H9 (cell line): Measurements from ENCODE around the gene VKORC1. TPM values are rescaled to one million over a fixed set of nuclear protein-coding genes. Genes with fewer than 3 reads are reported as not detected.

Source experiments
- DNase-seq: peaks from one replicate; pipeline ENCODE4 v3.0.0-alpha.2; 2017
- H2AFZ ChIP-seq: one replicate; pipeline ENCODE4 v1.6.1; 2013; ENCODE audit warnings: mild to moderate bottlenecking, low read length, control low read depth, moderate library complexity
- H2AK5ac ChIP-seq: 2 replicates; pipeline ENCODE4 v1.6.1; 2013; ENCODE audit warnings: low read length, control low read depth, mixed read lengths; ENCODE audit not compliant: insufficient read length
- H2BK120ac ChIP-seq: one replicate; pipeline ENCODE4 v1.6.1; 2013; ENCODE audit warnings: low read depth, mild to moderate bottlenecking, low read length, control low read depth, inconsistent platforms; ENCODE audit not compliant: poor library complexity, severe bottlenecking
- H2BK12ac ChIP-seq: 2 replicates; pipeline ENCODE4 v1.6.1; 2013; ENCODE audit warnings: low read length, control low read depth, mixed read lengths, low read depth; ENCODE audit not compliant: insufficient read length
- H2BK15ac ChIP-seq: 2 replicates; pipeline ENCODE4 v1.6.1; 2013; ENCODE audit warnings: low read depth, low read length, control low read depth
- H2BK20ac ChIP-seq: one replicate; pipeline ENCODE4 v1.6.1; 2013; ENCODE audit warnings: low read depth, mild to moderate bottlenecking, low read length, control low read depth, inconsistent platforms; ENCODE audit not compliant: poor library complexity, severe bottlenecking
- H2BK5ac ChIP-seq: 2 replicates; pipeline ENCODE4 v1.6.1; 2013; ENCODE audit warnings: low read length, control low read depth, mixed read lengths; ENCODE audit not compliant: insufficient read length
- H3K14ac ChIP-seq: 2 replicates; pipeline ENCODE4 v1.6.1; 2013; ENCODE audit warnings: low read length, control low read depth; ENCODE audit not compliant: insufficient read depth
- H3K18ac ChIP-seq: 2 replicates; pipeline ENCODE4 v1.6.1; 2013; ENCODE audit warnings: low read depth, mild to moderate bottlenecking, mixed read lengths, low read length, control low read depth; ENCODE audit not compliant: insufficient read length
- H3K23ac ChIP-seq: 2 replicates; pipeline ENCODE4 v1.6.1; 2013; ENCODE audit warnings: low read length, control low read depth, mixed read lengths, low read depth; ENCODE audit not compliant: insufficient read length
- H3K23me2 ChIP-seq: 2 replicates; pipeline ENCODE4 v1.6.1; 2013; ENCODE audit warnings: low read depth, mild to moderate bottlenecking, mixed read lengths, low read length, control low read depth; ENCODE audit not compliant: insufficient read length, poor library complexity, severe bottlenecking
- H3K27ac ChIP-seq: 2 replicates; pipeline ENCODE4 v1.5.1; 2013; ENCODE audit warnings: low read length, control low read depth, mixed read lengths, low read depth; ENCODE audit not compliant: insufficient read length
- H3K27me3 ChIP-seq: 2 replicates; pipeline ENCODE4 v1.6.1; 2013; ENCODE audit warnings: low read length, control low read depth, inconsistent platforms; ENCODE audit not compliant: insufficient read depth
- H3K4ac ChIP-seq: 2 replicates; pipeline ENCODE4 v1.6.1; 2013; ENCODE audit warnings: low read depth, mild to moderate bottlenecking, control low read depth, inconsistent platforms, low read length, moderate library complexity
- H3K4me1 ChIP-seq: 2 replicates; pipeline ENCODE4 v1.6.1; 2013; ENCODE audit warnings: low read length, control low read depth, inconsistent platforms; ENCODE audit not compliant: insufficient read depth
- H3K4me2 ChIP-seq: 2 replicates; pipeline ENCODE4 v1.6.1; 2013; ENCODE audit warnings: low read length, control low read depth, mixed read lengths; ENCODE audit not compliant: insufficient read length, insufficient read depth
- H3K56ac ChIP-seq: 2 replicates; pipeline ENCODE4 v1.6.1; 2013; ENCODE audit warnings: low read depth, mild to moderate bottlenecking, mixed read lengths, low read length, control low read depth; ENCODE audit not compliant: insufficient read length
- H3K79me1 ChIP-seq: 2 replicates; pipeline ENCODE4 v1.6.1; 2013; ENCODE audit warnings: low read depth, mild to moderate bottlenecking, moderate library complexity, low read length, control low read depth, inconsistent platforms; ENCODE audit not compliant: insufficient read depth, poor library complexity, severe bottlenecking
- H3K79me2 ChIP-seq: 2 replicates; pipeline ENCODE4 v1.6.1; 2013; ENCODE audit warnings: low read length, control low read depth, inconsistent platforms; ENCODE audit not compliant: insufficient read depth
- H3K9ac ChIP-seq: 2 replicates; pipeline ENCODE4 v1.6.1; 2013; ENCODE audit warnings: low read length, control low read depth, mixed read lengths; ENCODE audit not compliant: insufficient read length; ENCODE audit errors: extremely low read depth
- H3K9me3 ChIP-seq: one replicate; pipeline ENCODE4 v1.6.1; 2013; ENCODE audit warnings: low read depth, low read length, inconsistent platforms; ENCODE audit not compliant: control insufficient read depth
- H3T11ph ChIP-seq: one replicate; pipeline ENCODE4 v1.6.1; 2013; ENCODE audit warnings: mild to moderate bottlenecking, low read length, control low read depth, inconsistent platforms
- H4K20me1 ChIP-seq: one replicate; pipeline ENCODE4 v1.6.1; 2013; ENCODE audit not compliant: control insufficient read depth, insufficient read length, insufficient read depth
- H4K5ac ChIP-seq: 2 replicates; pipeline ENCODE4 v1.6.1; 2013; ENCODE audit warnings: low read depth, mild to moderate bottlenecking, mixed read lengths, low read length, control low read depth; ENCODE audit not compliant: insufficient read length
- H4K8ac ChIP-seq: replicated peaks from 2 replicates; pipeline ENCODE4 v1.6.1; 2013; ENCODE audit warnings: low read length, control low read depth, mixed read lengths, low read depth; ENCODE audit not compliant: insufficient read length
- H4K91ac ChIP-seq: 2 replicates; pipeline ENCODE4 v1.6.1; 2013; ENCODE audit warnings: low read depth, mild to moderate bottlenecking, moderate library complexity, mixed read lengths, low read length, control low read depth; ENCODE audit not compliant: insufficient read length
- H3K27ac Mint-ChIP-seq, 3 experiments: 2 replicates in 2 of 3; 3 replicates in 1 of 3; pipeline ENCODE4 v1.8.0; 2020 to 2021; ENCODE audit warnings: mixed read lengths in 3 of 3, mild to moderate bottlenecking in 1 of 3, moderate library complexity in 1 of 3
- H3K27me3 Mint-ChIP-seq: 2 replicates; pipeline ENCODE4 v1.8.0; 2021; ENCODE audit warnings: low read depth, mild to moderate bottlenecking, moderate library complexity, mixed read lengths
- H3K36me3 Mint-ChIP-seq, 3 experiments: 2 replicates in 2 of 3; 3 replicates in 1 of 3; pipeline ENCODE4 v1.8.0; 2020 to 2021; ENCODE audit warnings: low read depth in 3 of 3, mixed read lengths in 3 of 3; ENCODE audit not compliant: insufficient read depth in 1 of 3
- H3K4me1 Mint-ChIP-seq, 2 experiments: 2 replicates each; pipeline ENCODE4 v1.8.0; 2020; ENCODE audit warnings: mixed read lengths in 2 of 2
- H3K4me3 Mint-ChIP-seq, 2 experiments: 2 replicates in 1 of 2; 3 replicates in 1 of 2; pipeline ENCODE4 v1.8.0; 2020 to 2021; ENCODE audit warnings: mild to moderate bottlenecking in 2 of 2, mixed read lengths in 2 of 2, moderate library complexity in 1 of 2
- H3K9me3 Mint-ChIP-seq, 2 experiments: 2 replicates in 1 of 2; 3 replicates in 1 of 2; pipeline ENCODE4 v1.8.0; 2020; ENCODE audit warnings: mild to moderate bottlenecking in 2 of 2, mixed read lengths in 2 of 2, moderate library complexity in 1 of 2
- WGBS: extraction: QIAGEN DNeasy Blood & Tissue Kit; methylation state at CpG from one replicate; pipeline ENCODE4 v1.1.7; 2013; ENCODE audit warnings: missing lambda C conversion rate, low lambda C conversion rate, mixed read lengths; ENCODE audit not compliant: insufficient read length; ENCODE audit errors: extremely low coverage; 5-methylcytosine and 5-hydroxymethylcytosine counted together
- total RNA-seq: library from RNA; stranded (reverse); gene quantifications from 2 replicates; pipeline ENCODE4 v1.2.1, GENCODE V29; 2021
- TF ChIP-seq, protein P1 (sequence below): fragments of 200-600 bp; sonication (generic); conservative IDR thresholded peaks from 3 replicates; pipeline ENCODE4 v1.8.0; 2021; ENCODE audit warnings: antibody characterized with exemption, mild to moderate bottlenecking

Gene VKORC1
- total RNA-seq, 1 experiment from 2014 or later = 93.9 TPM

DNA sequence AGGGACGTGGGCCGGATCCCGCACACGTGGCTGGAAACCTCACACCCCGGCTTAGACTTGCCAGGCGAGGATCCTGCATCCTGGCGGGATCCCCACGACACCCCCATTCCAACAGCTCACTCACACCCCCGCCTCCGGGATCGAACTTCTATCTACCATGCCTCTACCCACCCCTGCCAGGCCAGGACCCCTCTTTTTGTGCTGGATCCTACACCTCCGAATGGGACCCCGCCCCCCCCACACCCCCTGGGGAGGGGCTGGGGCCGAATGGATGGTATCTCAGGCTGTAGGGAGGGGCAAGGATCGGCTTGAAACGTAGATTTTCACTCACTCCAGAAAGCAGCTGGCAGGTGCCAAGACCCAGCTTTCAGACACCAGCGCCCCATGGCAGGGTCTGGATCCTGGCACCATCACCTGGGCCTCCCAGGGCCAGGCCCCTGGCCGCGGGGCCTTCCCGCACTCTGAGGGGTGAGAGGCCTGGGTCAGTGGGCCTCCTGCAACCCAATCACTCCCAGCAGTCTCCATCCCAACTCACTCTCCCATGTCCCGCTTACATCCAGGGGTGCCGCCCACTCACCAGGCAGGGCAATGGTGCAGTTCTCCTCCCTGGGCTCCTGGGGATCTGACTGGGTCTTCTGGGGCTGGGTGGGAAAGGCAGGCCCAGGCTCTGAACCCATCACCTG, 48.6 kb upstream of the VKORC1 start:
- Histone ChIP-seq H3K4me2 (no peak overlapping the region), H2AFZ (no peak overlapping the region), H3K79me1 (no peaks in the 10 kb centered on the region), H3K79me2 (no peaks in the 10 kb centered on the region), H3K9me3 (no peaks in the 10 kb centered on the region), H4K20me1 (no peaks in the 10 kb centered on the region), H3K27ac (no peak overlapping the region), H3K14ac (peak overlapping the region; percentile 81; the same call in 1 of the 2 replicates), H3K4ac (no peak overlapping the region), H3K56ac (no peak overlapping the region), H3K23me2 (peaks cover 3% of the 10 kb centered on the region), H3K27me3 (no peaks in the 10 kb centered on the region; the same call in 1 of the 2 replicates), H2BK120ac (no peak overlapping the region), H2BK5ac (no peak overlapping the region), H3K9ac (no peak overlapping the region), H3K18ac (no peak overlapping the region), H4K5ac (no peak overlapping the region), H2BK20ac (no peak overlapping the region), H4K91ac (no peak overlapping the region), H2BK15ac (no peak overlapping the region; the same call in 1 of the 2 replicates), H4K8ac (no peak overlapping the region), H3K23ac (no peak overlapping the region), H3T11ph (no peak overlapping the region), H3K4me1 (peaks cover 4% of the 10 kb centered on the region), H2BK12ac (no peak overlapping the region), H2AK5ac (no peak overlapping the region)
- TF ChIP-seq, protein P1, sequence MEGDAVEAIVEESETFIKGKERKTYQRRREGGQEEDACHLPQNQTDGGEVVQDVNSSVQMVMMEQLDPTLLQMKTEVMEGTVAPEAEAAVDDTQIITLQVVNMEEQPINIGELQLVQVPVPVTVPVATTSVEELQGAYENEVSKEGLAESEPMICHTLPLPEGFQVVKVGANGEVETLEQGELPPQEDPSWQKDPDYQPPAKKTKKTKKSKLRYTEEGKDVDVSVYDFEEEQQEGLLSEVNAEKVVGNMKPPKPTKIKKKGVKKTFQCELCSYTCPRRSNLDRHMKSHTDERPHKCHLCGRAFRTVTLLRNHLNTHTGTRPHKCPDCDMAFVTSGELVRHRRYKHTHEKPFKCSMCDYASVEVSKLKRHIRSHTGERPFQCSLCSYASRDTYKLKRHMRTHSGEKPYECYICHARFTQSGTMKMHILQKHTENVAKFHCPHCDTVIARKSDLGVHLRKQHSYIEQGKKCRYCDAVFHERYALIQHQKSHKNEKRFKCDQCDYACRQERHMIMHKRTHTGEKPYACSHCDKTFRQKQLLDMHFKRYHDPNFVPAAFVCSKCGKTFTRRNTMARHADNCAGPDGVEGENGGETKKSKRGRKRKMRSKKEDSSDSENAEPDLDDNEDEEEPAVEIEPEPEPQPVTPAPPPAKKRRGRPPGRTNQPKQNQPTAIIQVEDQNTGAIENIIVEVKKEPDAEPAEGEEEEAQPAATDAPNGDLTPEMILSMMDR = no peak
- Mint-ChIP-seq H3K4me3 (peak overlapping the region in 1 of 2 experiments; percentile 24; a peak in 1 of 5 replicates), H3K9me3 (no peaks in the 10 kb centered on the region; a peak in 1 of 5 replicates), H3K27ac (no peak overlapping the region), H3K27me3 (peaks cover 44% of the 10 kb centered on the region), H3K4me1 (peaks cover 27 to 48% of the 10 kb centered on the region in 2 experiments), H3K36me3 (no peaks in the 10 kb centered on the region)
- no peak for DNase-seq
- WGBS = no CpG with 5 or more reads among the region's 22 CpGs
